HUES48 (cell line): Measurements from ENCODE around the gene CDC20B.

Source experiments
- H3K27ac ChIP-seq: one replicate; pipeline ENCODE4 v1.7.0; 2013; ENCODE audit warnings: low read depth, low read length, inconsistent platforms
- H3K27me3 ChIP-seq: 2 replicates; pipeline ENCODE4 v1.6.1; 2013; ENCODE audit warnings: mild to moderate bottlenecking, low read length; ENCODE audit not compliant: control insufficient read depth, insufficient read depth
- H3K36me3 ChIP-seq: 2 replicates; pipeline ENCODE4 v1.6.1; 2013; ENCODE audit warnings: low read length; ENCODE audit not compliant: control insufficient read depth, insufficient read depth
- H3K4me1 ChIP-seq: 2 replicates; pipeline ENCODE4 v1.6.1; 2013; ENCODE audit warnings: mild to moderate bottlenecking, low read length; ENCODE audit not compliant: control insufficient read depth, insufficient read depth
- H3K4me3 ChIP-seq: 2 replicates; pipeline ENCODE4 v1.5.1; 2013; ENCODE audit warnings: mild to moderate bottlenecking, low read depth, low read length
- H3K9ac ChIP-seq: 2 replicates; pipeline ENCODE4 v1.6.1; 2013; ENCODE audit warnings: mild to moderate bottlenecking, low read depth, low read length, moderate library complexity
- H3K9me3 ChIP-seq: 2 replicates; pipeline ENCODE4 v1.6.1; 2013; ENCODE audit warnings: low read length; ENCODE audit not compliant: control insufficient read depth, insufficient read depth

Gene CDC20B

GRCh38 chr5:55066277-55066676, 106.7 kb downstream of the CDC20B start:
- Histone ChIP-seq H3K4me3 (no peak overlapping the region), H3K27ac (no peak overlapping the region), H3K9ac (no peak overlapping the region), H3K9me3 (peaks cover 9% of the 10 kb centered on the region; the same call in 1 of the 2 replicates), H3K4me1 (0 out of 2 replicates have a peak, but pooled peaks cover 1% of the 10 kb centered on the region), H3K36me3 (no peaks in the 10 kb centered on the region), H3K27me3 (no peaks in the 10 kb centered on the region)

GRCh38 chr5:55064523-55064922, 108.5 kb downstream of the CDC20B start:
- no peaks in the 10 kb centered on the region for H3K36me3 ChIP-seq
- no peak overlapping the region for H3K4me3 ChIP-seq
- H3K9ac ChIP-seq = no peak overlapping the region
- no peak overlapping the region for H3K27ac ChIP-seq
- H3K4me1 ChIP-seq = no peaks in the 10 kb centered on the region
- H3K27me3 ChIP-seq = no peaks in the 10 kb centered on the region
- peaks cover 10% of the 10 kb centered on the region; the same call in 1 of the 2 replicates for H3K9me3 ChIP-seq

- Histone ChIP-seq H3K4me3 (no peak overlapping the region), H3K9me3 (peaks cover 10% of the 10 kb centered on the region; the same call in 1 of the 2 replicates), H3K36me3 (no peaks in the 10 kb centered on the region), H3K27ac (no peak overlapping the region), H3K9ac (no peak overlapping the region), H3K27me3 (no peaks in the 10 kb centered on the region), H3K4me1 (no peaks in the 10 kb centered on the region)
Observed at GRCh38 chr5:55063899-55064298, 109.1 kb downstream of the CDC20B start.

GRCh38 chr5:55063220-55063863, 109.6 kb downstream of the CDC20B start:
- H3K9me3 ChIP-seq = peaks cover 10% of the 10 kb centered on the region; the same call in 1 of the 2 replicates
- H3K4me3 ChIP-seq = no peak overlapping the region
- no peak overlapping the region for H3K9ac ChIP-seq
- H3K4me1 ChIP-seq = no peaks in the 10 kb centered on the region
- H3K36me3 ChIP-seq = no peaks in the 10 kb centered on the region
- H3K27me3 ChIP-seq = no peaks in the 10 kb centered on the region
- no peak overlapping the region for H3K27ac ChIP-seq
